ENCODE data around the gene HMOX1. TPM values are rescaled to one million over a fixed set of nuclear protein-coding genes. Genes with fewer than 3 reads are reported as not detected.

Gene HMOX1
- total RNA-seq, 4 donors from 2014 or later: 13.6 to 95.7 (median 61.8) TPM

DNA sequence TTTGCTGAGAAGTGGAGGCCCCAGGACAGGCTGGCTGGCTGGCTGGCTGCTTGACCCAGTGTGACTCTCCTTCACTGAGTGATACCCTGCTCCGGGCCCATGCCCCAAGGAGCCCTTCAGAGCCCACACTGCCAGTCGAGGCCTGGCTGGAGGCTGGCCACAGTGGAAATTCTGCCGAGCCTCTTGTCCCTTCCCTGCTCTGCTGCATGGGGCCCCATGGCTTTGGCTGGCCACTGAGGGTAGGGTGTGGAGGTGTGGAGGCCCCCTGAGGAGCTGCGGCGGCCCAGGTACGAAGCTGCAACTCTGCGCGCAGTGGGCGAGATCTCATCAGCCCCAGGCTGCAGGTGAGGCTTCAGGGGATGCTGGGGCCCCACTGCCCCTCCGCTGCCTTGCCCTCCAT, 33.4 kb upstream of the HMOX1 start:
- H3K36me3 ChIP-seq: peaks cover 59% of the 10 kb centered on the region
- 93% methylated on average over 8 of the region's 10 CpGs for WGBS
- H3K4me1 ChIP-seq: peaks cover 34% of the 10 kb centered on the region
- no peak overlapping the region for H3K4me3 ChIP-seq
- no peak for DNase-seq (ENCODE audit: low spot score in 2 of 2)
- TF ChIP-seq, protein P1, sequence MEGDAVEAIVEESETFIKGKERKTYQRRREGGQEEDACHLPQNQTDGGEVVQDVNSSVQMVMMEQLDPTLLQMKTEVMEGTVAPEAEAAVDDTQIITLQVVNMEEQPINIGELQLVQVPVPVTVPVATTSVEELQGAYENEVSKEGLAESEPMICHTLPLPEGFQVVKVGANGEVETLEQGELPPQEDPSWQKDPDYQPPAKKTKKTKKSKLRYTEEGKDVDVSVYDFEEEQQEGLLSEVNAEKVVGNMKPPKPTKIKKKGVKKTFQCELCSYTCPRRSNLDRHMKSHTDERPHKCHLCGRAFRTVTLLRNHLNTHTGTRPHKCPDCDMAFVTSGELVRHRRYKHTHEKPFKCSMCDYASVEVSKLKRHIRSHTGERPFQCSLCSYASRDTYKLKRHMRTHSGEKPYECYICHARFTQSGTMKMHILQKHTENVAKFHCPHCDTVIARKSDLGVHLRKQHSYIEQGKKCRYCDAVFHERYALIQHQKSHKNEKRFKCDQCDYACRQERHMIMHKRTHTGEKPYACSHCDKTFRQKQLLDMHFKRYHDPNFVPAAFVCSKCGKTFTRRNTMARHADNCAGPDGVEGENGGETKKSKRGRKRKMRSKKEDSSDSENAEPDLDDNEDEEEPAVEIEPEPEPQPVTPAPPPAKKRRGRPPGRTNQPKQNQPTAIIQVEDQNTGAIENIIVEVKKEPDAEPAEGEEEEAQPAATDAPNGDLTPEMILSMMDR (IDR thresholded peaks at IDR 0.05): no peak
- TF ChIP-seq POLR2A (IDR thresholded peaks at IDR 0.05): no peak
- no peak overlapping the region for H3K27ac ChIP-seq
- H3K27me3 ChIP-seq: no peaks in the 10 kb centered on the region
- H3K9me3 ChIP-seq: no peaks in the 10 kb centered on the region

DNA sequence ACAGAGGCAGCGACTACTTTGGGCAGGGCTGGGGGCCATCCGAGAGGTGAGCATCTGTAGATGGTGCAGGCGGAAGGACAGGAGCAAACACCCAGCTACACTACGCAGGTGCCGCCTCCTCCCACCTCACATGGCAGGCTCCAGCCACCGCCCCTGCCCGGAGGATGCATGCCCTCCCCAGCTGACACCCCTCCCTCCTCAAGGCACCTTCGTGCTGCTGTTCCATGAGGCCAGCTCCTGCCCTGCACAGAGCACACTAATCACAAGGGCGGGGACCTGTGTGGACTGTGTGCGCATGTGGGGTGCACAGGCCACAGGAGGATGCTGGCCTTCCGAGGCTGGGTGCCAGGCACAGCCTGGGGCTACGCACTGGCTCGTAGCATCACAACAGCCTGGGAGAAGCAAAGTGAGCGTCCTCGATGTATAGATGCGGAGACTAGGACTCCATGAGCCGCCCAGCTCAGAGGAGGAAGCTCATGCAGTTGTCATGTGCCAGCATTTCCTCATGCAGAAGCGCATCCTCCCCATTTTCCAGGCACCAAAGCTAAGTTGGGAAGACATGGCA, 32.8 kb upstream of the HMOX1 start:
- 83% methylated on average over 16 of the region's 18 CpGs for WGBS
- Histone ChIP-seq H3K27me3 (no peaks in the 10 kb centered on the region), H3K4me3 (no peak overlapping the region), H3K9me3 (no peaks in the 10 kb centered on the region), H3K36me3 (peaks cover 53% of the 10 kb centered on the region), H3K27ac (no peak overlapping the region), H3K4me1 (peaks cover 38% of the 10 kb centered on the region)
- TF ChIP-seq POLR2AphosphoS5 (IDR thresholded peaks at IDR 0.05) (no peak), POLR2A (IDR thresholded peaks at IDR 0.05) (no peak), EP300 (IDR thresholded peaks at IDR 0.05) (no peak)
- TF ChIP-seq, protein P1 (IDR thresholded peaks at IDR 0.05): no peak
- DNase-seq (ENCODE audit: low spot score in 2 of 2): no peak

DNA sequence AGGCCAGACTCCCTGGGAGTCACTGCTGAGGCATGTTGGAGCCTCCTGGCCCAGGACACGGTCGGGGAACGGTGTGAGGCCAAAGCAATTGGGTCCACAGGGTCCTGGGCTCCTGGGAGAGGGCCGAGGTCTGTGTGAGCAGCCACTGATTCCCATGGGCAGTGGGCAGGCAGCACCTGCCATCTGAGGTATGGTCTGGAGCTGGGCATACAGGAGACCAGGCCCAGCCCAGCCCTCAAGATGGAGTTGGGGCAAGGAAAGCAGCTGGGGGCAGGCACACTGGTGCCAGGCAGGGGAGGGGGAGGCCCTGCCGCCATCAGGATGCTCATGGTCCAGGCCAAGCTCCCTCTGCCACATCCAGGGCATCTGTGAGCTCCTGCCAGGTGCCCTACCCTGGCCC, 32.2 kb upstream of the HMOX1 start:
- TF ChIP-seq POLR2A (IDR thresholded peaks at IDR 0.05) (no peak), POLR2AphosphoS5 (IDR thresholded peaks at IDR 0.05) (no peak), EP300 (IDR thresholded peaks at IDR 0.05) (no peak)
- TF ChIP-seq, protein P1 (IDR thresholded peaks at IDR 0.05): no peak
- peaks cover 47% of the 10 kb centered on the region for H3K36me3 ChIP-seq
- DNase-seq (ENCODE audit: low spot score in 2 of 2): no peak
- peaks cover 38% of the 10 kb centered on the region for H3K4me1 ChIP-seq
- WGBS: 80% methylated on average over 1 of the region's 5 CpGs
- no peak overlapping the region for H3K27ac ChIP-seq
- H3K27me3 ChIP-seq: no peaks in the 10 kb centered on the region
- no peak overlapping the region for H3K4me3 ChIP-seq
- no peaks in the 10 kb centered on the region for H3K9me3 ChIP-seq

DNA sequence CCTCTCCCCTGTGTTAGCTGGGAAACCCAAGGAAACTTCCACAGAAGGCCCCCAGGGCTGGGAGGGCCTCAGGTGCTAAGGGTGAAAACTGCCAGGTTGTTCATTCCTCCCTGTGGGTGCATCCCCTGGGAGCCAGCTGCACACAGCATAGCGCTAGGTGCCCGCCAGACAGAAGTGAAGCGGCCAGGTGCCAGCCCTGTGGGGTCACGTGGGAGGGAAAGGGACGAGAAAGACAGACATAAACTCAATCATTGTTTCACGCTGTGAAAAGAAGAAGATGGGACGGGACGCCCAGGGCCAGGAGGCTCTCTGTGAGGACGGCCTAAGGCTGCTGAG, 31.6 kb upstream of the HMOX1 start:
- no peaks in the 10 kb centered on the region for H3K9me3 ChIP-seq
- peaks cover 41% of the 10 kb centered on the region for H3K36me3 ChIP-seq
- TF ChIP-seq POLR2AphosphoS5 (IDR thresholded peaks at IDR 0.05) (no peak), EP300 (IDR thresholded peaks at IDR 0.05) (no peak), POLR2A (IDR thresholded peaks at IDR 0.05) (no peak)
- TF ChIP-seq, protein P1 (IDR thresholded peaks at IDR 0.05): no peak
- H3K27ac ChIP-seq: no peak overlapping the region
- H3K4me1 ChIP-seq: peaks cover 38% of the 10 kb centered on the region
- no peak for DNase-seq (ENCODE audit: low spot score in 2 of 2)
- no peaks in the 10 kb centered on the region for H3K27me3 ChIP-seq
- WGBS: 41% methylated on average over 9 of the region's 9 CpGs
- no peak overlapping the region for H3K4me3 ChIP-seq

DNA sequence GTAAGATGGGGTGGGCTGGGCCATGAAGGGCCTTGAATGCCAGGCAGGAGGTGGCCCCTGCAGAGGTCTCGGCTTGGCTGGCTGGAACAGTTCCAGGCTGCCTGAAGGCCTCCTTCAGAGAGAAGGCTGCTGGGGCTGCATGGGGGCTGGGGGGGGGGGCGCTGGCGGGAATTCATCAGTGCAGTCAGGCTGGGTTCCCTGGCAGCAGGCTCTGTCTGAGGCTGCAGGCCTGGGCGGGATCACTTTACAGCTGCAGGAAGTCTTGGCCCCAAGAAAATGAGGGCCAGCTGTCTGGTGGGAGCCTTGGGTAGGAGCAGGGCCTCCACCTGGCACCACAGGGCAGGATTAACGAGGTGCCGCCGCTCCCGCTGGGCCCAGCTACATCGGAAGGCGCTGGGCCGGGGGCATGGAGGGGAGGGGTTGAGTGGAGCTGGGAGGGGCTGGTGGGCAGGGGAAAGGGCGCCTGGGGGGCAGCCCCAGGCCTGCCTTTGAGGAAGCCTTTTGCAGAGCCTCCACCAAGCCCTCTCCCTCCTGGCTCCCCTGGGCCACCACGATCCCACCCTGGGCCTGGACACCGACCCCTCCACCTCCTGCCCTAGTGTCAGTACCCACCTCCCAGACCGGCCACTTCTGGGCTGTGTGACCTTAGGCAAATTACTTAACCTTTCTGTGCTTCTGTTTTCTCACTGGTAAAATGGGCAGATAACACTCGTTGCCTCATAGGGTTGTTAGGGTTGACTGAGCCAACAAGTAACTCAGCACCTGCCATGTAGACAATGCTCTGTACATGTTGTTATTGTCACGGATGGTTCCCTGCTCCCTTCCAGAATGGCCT, 31.0 kb upstream of the HMOX1 start:
- 25% methylated on average over 12 of the region's 17 CpGs for WGBS
- TF ChIP-seq, protein P1 (IDR thresholded peaks at IDR 0.05): no peak
- no peak for TF ChIP-seq POLR2AphosphoS5 (IDR thresholded peaks at IDR 0.05)
- TF ChIP-seq EP300 (IDR thresholded peaks at IDR 0.05): no peak
- no peak for TF ChIP-seq POLR2A (IDR thresholded peaks at IDR 0.05)
- H3K4me1 ChIP-seq: peaks cover 38% of the 10 kb centered on the region
- H3K27ac ChIP-seq: no peak overlapping the region
- H3K9me3 ChIP-seq: no peaks in the 10 kb centered on the region
- no peak for DNase-seq (ENCODE audit: low spot score in 2 of 2)
- peaks cover 35% of the 10 kb centered on the region for H3K36me3 ChIP-seq
- no peaks in the 10 kb centered on the region for H3K27me3 ChIP-seq
- H3K4me3 ChIP-seq: no peak overlapping the region

Measured in suprapubic skin (tissue), 4 donors.